K562 (cell line): Measurements from ENCODE around the gene TEX30. TPM values are rescaled to one million over a fixed set of nuclear protein-coding genes. Genes with fewer than 3 reads are reported as not detected.
A peak's percentile ranks its signal among the peaks of the same experiment; 100 is the strongest.

Experiments
- ELF1 ChIP-seq: fragments of 200-800 bp; sonication (Bioruptor generic); IDR thresholded peaks from 2 replicates; pipeline ENCODE4 v1.6.1; 2016; ENCODE audit warnings: missing genetic modification characterization, missing compliant biosample characterization
- FOXK1 ChIP-seq: sonication (generic); formaldehyde crosslinking; IDR thresholded peaks from 2 replicates; pipeline ENCODE4 v1.8.0; 2022; ENCODE audit warnings: missing genetic modification reagents, mild to moderate bottlenecking, borderline replicate concordance
- HNRNPUL1 ChIP-seq: fragments of 200-400 bp; formaldehyde crosslinking; IDR thresholded peaks from 2 replicates; pipeline ENCODE4 v1.6.1; 2017; ENCODE audit warnings: low read length
- KAT8 ChIP-seq: fragments of 450-650 bp; IDR thresholded peaks from 2 replicates; pipeline ENCODE4 v1.6.1; 2016; ENCODE audit warnings: low read depth, mild to moderate bottlenecking
- KHSRP ChIP-seq: fragments of 450-650 bp; IDR thresholded peaks from 2 replicates; pipeline ENCODE4 v1.6.1; 2017
- MTA1 ChIP-seq: fragments of 450-650 bp; IDR thresholded peaks from 2 replicates; pipeline ENCODE4 v1.6.1; 2017; ENCODE audit warnings: borderline replicate concordance
- PHF21A ChIP-seq: fragments of 450-650 bp; IDR thresholded peaks from 2 replicates; pipeline ENCODE4 v1.6.1; 2017; ENCODE audit warnings: low read depth, borderline replicate concordance
- POLR2AphosphoS5 ChIP-seq: IDR thresholded peaks from 2 replicates; pipeline ENCODE4 v1.6.1; 2011; ENCODE audit warnings: mild to moderate bottlenecking, low read depth, low read length, moderate library complexity; ENCODE audit not compliant: control insufficient read depth, insufficient read depth
- RBFOX2 ChIP-seq: fragments of 200-400 bp; formaldehyde crosslinking; IDR thresholded peaks from 2 replicates; pipeline ENCODE4 v1.6.1; 2017; ENCODE audit warnings: low read depth, mild to moderate bottlenecking, low read length, moderate library complexity
- SAFB2 ChIP-seq: fragments of 200-400 bp; formaldehyde crosslinking; IDR thresholded peaks from 2 replicates; pipeline ENCODE4 v1.6.1; 2018; ENCODE audit warnings: borderline replicate concordance, low read length, low read depth, moderate library complexity; ENCODE audit not compliant: severe bottlenecking
- ZC3H8 ChIP-seq: fragments of 450-650 bp; IDR thresholded peaks from 2 replicates; pipeline ENCODE4 v1.6.1; 2017
- ZNF695 ChIP-seq: fragments of 450-650 bp; formaldehyde crosslinking; IDR thresholded peaks from 2 replicates; pipeline ENCODE4 v1.4.0; 2020; ENCODE audit warnings: mild to moderate bottlenecking, moderate library complexity
- ZNF79 ChIP-seq: fragments of 250-450 bp; sonication (Bioruptor Pico); IDR thresholded peaks from 2 replicates; pipeline ENCODE4 v1.4.0; 2020; ENCODE audit warnings: low read depth, mild to moderate bottlenecking, moderate library complexity
- ZSCAN32 ChIP-seq: fragments of 450-650 bp; formaldehyde crosslinking; IDR thresholded peaks from 2 replicates; pipeline ENCODE4 v1.4.0; 2020; ENCODE audit warnings: mild to moderate bottlenecking, moderate library complexity
- polyA plus RNA-seq, 8 experiments: library from polyadenylated mRNA; depleted of rRNA in 4 of 8; stranded (reverse) in 5 of 8; unstranded in 3 of 8; fragments of >200 nt; fragmentation: Nextera tagmentation in 2 of 8; fragmentation: Illumina TruSeq in 1 of 8; extraction: Ambion mirVana in 2 of 8; extraction: Trizol in 1 of 8; gene quantifications; 2 replicates each; pipeline versions ENCODE4 v1.2.1 to v1.2.3, GENCODE V29; 2011 to 2014; ENCODE audit warnings: inconsistent platforms in 1 of 8, missing spikeins in 1 of 8
- total RNA-seq, 7 experiments: library from RNA; depleted of rRNA in 6 of 7; stranded (reverse); fragments of >200 nt in 6 of 7; fragmentation: Illumina TruSeq in 2 of 7; extraction: Trizol in 2 of 7; gene quantifications; 2 replicates each; pipeline versions ENCODE4 v1.2.1 to v1.2.3, GENCODE V29; 2011 to 2021; ENCODE audit warnings: low replicate concordance in 1 of 7
- TF ChIP-seq, protein P1 (sequence below): sonication (generic); formaldehyde crosslinking; IDR thresholded peaks from 2 replicates; pipeline ENCODE4 v1.8.0; 2022; ENCODE audit warnings: mild to moderate bottlenecking, missing genetic modification reagents, borderline replicate concordance
- TF ChIP-seq, protein P2 (sequence below): fragments of 450-650 bp; IDR thresholded peaks from 2 replicates; pipeline ENCODE4 v1.6.1; 2016
- TF ChIP-seq, protein P3 (sequence below): fragments of 450-650 bp; IDR thresholded peaks from 2 replicates; pipeline ENCODE4 v1.7.1; 2018; ENCODE audit warnings: mild to moderate bottlenecking, low read depth; ENCODE audit not compliant: partially characterized antibody
- TF ChIP-seq, protein P4 (sequence below): fragments of 250-450 bp; sonication (Bioruptor Pico); IDR thresholded peaks from 2 replicates; pipeline ENCODE4 v1.6.1; 2021; ENCODE audit warnings: mild to moderate bottlenecking

TEX30 gene
- total and polyA plus RNA-seq, 9 of the 15 experiments (the other 6 are each of a cell fraction or from before 2014, with no cell fraction given): 24.1 to 143 (median 37.3) TPM

DNA sequence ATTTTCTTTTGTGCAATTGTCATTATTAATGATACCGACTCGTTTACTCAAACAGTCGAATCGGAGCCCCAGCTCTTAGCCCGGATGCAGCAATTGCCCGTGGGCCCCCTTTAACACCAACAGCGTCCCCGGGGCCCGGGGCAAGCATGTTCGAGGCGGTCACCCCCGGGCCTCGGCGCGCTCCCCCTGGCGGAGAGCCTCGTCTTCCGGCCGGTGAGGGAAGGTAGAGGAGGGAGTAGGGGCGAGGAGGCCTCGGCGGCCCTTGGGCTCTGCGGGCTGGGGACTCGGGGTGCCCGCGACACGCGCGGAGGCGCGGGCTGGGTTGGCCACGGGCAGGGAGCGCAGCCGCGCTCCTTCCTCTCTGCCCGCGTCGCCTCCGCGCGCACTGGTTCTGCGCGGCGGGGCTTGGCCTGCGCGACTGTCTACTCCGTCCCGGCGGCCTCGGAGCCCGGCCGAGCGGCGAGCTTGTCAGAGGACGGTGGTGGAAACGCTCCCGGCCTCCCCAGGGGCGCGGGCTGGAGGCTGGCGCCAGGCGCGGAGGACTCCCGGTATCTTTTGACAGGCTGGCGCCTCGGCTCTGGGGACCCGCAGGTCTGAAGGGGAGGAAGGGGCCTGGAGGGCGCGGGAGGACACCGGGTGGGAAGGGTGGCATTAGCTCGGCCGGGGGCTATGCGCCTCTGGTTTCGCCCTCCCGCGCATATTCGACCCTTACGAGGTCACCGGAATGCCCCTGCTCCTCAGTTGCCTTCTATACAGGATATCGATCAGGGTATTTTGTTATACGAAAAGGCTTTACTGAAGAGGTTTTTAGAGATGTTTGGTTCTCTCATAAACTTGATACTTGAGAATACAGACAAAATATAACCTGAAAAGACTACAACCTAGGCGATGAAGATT is 26.8 kb upstream of the TEX30 start (continued):
- TF ChIP-seq ZNF695: no peak
- TF ChIP-seq MTA1: no peak
- TF ChIP-seq KHSRP: no peak
- TF ChIP-seq ZNF79 (CRISPR knock-in tag): no peak
- no peak for TF ChIP-seq HNRNPUL1
- no peak for TF ChIP-seq KAT8
- TF ChIP-seq RBFOX2: peak; percentile 87
- TF ChIP-seq POLR2AphosphoS5: peak; percentile 59; the same call in 1 of the 2 replicates
- no peak for TF ChIP-seq FOXK1
- no peak for TF ChIP-seq SAFB2
- no peak for TF ChIP-seq PHF21A
- TF ChIP-seq ZC3H8: no peak
- TF ChIP-seq, protein P1, sequence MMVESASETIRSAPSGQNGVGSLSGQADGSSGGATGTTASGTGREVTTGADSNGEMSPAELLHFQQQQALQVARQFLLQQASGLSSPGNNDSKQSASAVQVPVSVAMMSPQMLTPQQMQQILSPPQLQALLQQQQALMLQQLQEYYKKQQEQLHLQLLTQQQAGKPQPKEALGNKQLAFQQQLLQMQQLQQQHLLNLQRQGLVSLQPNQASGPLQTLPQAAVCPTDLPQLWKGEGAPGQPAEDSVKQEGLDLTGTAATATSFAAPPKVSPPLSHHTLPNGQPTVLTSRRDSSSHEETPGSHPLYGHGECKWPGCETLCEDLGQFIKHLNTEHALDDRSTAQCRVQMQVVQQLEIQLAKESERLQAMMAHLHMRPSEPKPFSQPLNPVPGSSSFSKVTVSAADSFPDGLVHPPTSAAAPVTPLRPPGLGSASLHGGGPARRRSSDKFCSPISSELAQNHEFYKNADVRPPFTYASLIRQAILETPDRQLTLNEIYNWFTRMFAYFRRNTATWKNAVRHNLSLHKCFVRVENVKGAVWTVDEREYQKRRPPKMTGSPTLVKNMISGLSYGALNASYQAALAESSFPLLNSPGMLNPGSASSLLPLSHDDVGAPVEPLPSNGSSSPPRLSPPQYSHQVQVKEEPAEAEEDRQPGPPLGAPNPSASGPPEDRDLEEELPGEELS (CRISPR knock-in tag): peak; percentile 68; the same call in 1 of the 2 replicates
- TF ChIP-seq ZSCAN32 (CRISPR knock-in tag): no peak
- TF ChIP-seq, protein P2, sequence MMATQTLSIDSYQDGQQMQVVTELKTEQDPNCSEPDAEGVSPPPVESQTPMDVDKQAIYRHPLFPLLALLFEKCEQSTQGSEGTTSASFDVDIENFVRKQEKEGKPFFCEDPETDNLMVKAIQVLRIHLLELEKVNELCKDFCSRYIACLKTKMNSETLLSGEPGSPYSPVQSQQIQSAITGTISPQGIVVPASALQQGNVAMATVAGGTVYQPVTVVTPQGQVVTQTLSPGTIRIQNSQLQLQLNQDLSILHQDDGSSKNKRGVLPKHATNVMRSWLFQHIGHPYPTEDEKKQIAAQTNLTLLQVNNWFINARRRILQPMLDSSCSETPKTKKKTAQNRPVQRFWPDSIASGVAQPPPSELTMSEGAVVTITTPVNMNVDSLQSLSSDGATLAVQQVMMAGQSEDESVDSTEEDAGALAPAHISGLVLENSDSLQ: no peak
- TF ChIP-seq, protein P3, sequence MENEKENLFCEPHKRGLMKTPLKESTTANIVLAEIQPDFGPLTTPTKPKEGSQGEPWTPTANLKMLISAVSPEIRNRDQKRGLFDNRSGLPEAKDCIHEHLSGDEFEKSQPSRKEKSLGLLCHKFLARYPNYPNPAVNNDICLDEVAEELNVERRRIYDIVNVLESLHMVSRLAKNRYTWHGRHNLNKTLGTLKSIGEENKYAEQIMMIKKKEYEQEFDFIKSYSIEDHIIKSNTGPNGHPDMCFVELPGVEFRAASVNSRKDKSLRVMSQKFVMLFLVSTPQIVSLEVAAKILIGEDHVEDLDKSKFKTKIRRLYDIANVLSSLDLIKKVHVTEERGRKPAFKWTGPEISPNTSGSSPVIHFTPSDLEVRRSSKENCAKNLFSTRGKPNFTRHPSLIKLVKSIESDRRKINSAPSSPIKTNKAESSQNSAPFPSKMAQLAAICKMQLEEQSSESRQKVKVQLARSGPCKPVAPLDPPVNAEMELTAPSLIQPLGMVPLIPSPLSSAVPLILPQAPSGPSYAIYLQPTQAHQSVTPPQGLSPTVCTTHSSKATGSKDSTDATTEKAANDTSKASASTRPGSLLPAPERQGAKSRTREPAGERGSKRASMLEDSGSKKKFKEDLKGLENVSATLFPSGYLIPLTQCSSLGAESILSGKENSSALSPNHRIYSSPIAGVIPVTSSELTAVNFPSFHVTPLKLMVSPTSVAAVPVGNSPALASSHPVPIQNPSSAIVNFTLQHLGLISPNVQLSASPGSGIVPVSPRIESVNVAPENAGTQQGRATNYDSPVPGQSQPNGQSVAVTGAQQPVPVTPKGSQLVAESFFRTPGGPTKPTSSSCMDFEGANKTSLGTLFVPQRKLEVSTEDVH: no peak
- TF ChIP-seq ELF1 (tag): no peak
- TF ChIP-seq, protein P4, sequence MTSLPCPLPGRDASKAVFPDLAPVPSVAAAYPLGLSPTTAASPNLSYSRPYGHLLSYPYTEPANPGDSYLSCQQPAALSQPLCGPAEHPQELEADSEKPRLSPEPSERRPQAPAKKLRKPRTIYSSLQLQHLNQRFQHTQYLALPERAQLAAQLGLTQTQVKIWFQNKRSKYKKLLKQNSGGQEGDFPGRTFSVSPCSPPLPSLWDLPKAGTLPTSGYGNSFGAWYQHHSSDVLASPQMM: no peak
